Fibroblast of skin of right quadriceps (primary cell): ENCODE measurements around the gene RXRA.

Experiments
- DNase-seq: peaks from one replicate; pipeline ENCODE4 v3.0.0-alpha.2; 2013

The RXRA gene

DNA sequence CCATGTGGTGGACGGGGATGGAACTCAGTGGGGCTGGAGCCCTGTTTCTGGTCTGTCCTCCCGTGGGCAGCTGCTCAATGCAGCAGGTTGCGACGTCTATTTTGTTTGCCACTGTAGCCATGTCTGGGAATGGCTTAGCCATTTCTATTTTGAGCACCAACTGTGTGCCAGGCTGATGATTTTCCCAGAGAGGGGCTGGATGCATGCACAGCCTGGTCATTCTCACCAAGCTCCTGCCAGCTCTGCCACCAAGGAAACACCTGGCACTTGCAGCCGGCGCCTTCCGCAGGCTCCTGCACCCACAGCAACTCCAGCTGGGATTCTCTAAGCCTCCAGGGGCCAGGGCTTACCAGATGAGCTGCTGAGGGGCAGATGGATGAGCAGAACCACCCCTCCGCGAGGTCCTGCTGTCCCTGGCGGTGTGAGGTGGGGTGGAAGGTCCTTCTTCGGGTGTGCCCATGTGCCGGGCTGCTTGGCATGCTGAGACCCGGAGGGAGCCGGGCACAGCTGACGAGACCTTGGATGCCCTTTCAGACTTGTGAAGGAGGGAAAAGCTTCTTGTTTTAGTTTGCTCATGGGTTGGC, 151.2 kb downstream of the RXRA start:
- DNase-seq = no peak

DNA sequence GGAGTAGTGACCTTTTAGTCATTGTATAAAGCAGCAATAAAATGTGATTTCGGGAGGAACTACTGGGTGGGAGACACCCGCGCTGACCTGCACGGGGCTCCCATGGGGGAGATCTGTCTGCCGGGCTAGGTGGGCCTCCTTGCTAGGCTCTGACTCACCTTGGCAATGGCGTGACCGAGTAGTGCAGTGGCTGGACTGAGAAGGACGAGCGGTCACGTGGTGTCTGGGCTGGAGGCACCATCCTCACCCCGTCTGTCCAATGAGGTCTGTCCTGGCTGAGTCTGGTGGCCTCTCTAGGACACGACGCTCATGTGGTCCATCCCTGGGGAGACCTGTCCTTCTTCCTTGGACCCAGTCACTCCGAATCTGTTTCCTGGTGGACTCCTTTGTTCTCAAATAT, 151.7 kb downstream of the RXRA start:
- DNase-seq = no peak

- no peak for DNase-seq
These were observed 155.5 kb downstream of the RXRA start for GRCh38 chr9:134481762-134482161.

GRCh38 chr9:134482226-134482625, 156.0 kb downstream of the RXRA start:
- no peak for DNase-seq

DNA sequence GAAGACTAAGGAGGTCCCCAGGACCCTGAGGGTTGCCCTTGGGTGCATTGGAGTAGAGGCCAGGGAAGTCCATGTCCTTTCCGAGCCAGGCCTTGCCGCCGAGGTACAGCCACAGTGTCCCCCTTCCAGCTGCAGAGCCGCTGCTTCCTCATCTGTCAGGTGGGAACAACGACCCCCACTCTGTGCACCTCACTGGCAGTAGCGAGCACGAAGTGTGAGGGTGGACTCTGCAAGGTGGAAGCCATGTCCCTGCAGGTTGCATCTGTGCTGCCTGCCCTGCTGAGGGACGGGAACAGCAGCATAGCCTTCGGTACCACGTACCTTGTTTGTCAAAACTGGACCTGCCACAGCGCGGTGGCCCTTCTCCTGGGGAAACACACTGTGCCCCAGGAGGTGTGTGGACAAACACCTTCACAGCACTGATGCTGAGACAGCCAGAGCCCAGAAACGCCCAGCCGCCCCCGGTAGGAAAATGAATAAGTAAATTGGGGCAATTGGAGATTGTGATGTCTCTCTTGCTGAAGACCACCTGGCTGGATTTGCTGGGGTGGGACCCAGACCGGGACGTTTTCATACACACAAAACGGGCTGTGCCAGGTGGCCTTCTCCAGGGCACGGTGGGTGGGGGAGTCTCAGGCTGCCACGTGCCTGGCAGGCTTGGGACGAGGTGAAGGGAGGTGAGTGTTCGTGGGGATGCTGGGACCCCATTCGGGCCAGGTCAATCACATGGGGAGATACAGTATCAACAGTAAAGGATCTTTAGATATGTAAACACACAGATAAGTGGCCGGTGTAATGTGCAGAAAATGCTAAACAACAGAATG, 157.3 kb downstream of the RXRA start:
- DNase-seq = no peak

- no peak for DNase-seq
These were observed 158.2 kb downstream of the RXRA start for GRCh38 chr9:134484479-134484878.

DNA sequence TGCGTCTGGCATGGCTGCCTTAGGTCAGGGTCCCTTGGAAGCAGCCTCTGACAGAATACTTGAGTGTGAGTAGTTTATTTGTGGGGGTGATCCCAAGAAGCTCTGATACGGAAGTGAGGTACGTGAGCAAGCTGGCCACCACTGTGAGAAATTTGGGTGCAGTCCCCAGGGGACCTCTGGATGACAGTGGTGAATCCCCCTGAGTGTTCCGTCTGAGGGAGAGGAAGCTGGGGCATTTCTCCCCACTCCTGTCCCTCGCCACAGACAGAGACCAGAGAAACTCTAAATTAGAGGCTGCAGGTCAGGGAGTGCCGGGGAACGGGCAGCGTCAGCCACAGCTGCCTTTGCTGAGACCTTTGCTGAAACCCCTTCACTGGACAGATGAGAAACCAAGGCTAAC, 159.4 kb downstream of the RXRA start:
- DNase-seq = no peak

GRCh38 chr9:134486143-134486591, 159.9 kb downstream of the RXRA start:
- DNase-seq = no peak

- no peak for DNase-seq
These were observed 160.3 kb downstream of the RXRA start for GRCh38 chr9:134486596-134486995.
